Lung (tissue), 12 donors: Measurements from ENCODE around the gene CST4. TPM values are rescaled to one million over a fixed set of nuclear protein-coding genes. Genes with fewer than 3 reads are reported as not detected.

Experiments
- ATAC-seq: fragments of 200-7000 bp; cut with Tn5 transposase; one replicate; pipeline ENCODE4 v1.9.1; 2020; ENCODE audit warnings: moderate number of reproducible peaks; ENCODE audit not compliant: insufficient read depth, low FRiP score
- DNase-seq, 3 donors: peaks; one replicate each; pipeline ENCODE4 v3.0.0-alpha.2; 2013 to 2017
- H3K27ac ChIP-seq, 2 donors: one replicate each; pipeline ENCODE4 v1.5.1; 2013; ENCODE audit warnings: mild to moderate bottlenecking in 2 of 2, moderate library complexity in 2 of 2, control low read depth in 1 of 2, inconsistent platforms in 1 of 2, low read depth in 1 of 2, low read length in 1 of 2
- H3K27me3 ChIP-seq, 3 donors: one replicate each; pipeline ENCODE4 v1.5.1; 2013; ENCODE audit warnings: low read length in 2 of 3; ENCODE audit not compliant: control insufficient read depth in 3 of 3, insufficient read depth in 3 of 3
- H3K36me3 ChIP-seq, 4 donors: one replicate each; pipeline ENCODE4 v1.5.1; 2013; ENCODE audit warnings: low read length in 4 of 4, mild to moderate bottlenecking in 1 of 4, moderate library complexity in 1 of 4; ENCODE audit not compliant: control insufficient read depth in 4 of 4, insufficient read depth in 4 of 4
- H3K4me1 ChIP-seq, 5 donors: one replicate each; pipeline ENCODE4 v1.5.1; 2013; ENCODE audit warnings: low read length in 5 of 5, mild to moderate bottlenecking in 2 of 5, moderate library complexity in 1 of 5; ENCODE audit not compliant: control insufficient read depth in 5 of 5, insufficient read depth in 5 of 5
- H3K4me3 ChIP-seq: one replicate; pipeline ENCODE4 v1.5.1; 2013; ENCODE audit warnings: mild to moderate bottlenecking, control low read depth, moderate library complexity
- H3K9ac ChIP-seq, 2 donors: one replicate each; pipeline ENCODE4 v1.5.1; 2013; ENCODE audit warnings: low read length in 2 of 2, control low read depth in 1 of 2; ENCODE audit not compliant: insufficient read depth in 1 of 2
- H3K9me3 ChIP-seq, 4 donors: one replicate each; pipeline ENCODE4 v1.5.1; 2013; ENCODE audit warnings: low read length in 3 of 4, mild to moderate bottlenecking in 1 of 4, moderate library complexity in 1 of 4; ENCODE audit not compliant: control insufficient read depth in 4 of 4, insufficient read depth in 3 of 4
- CTCF ChIP-seq: IDR thresholded peaks from 2 replicates; pipeline ENCODE4 v1.5.1; 2012; ENCODE audit warnings: mild to moderate bottlenecking; ENCODE audit errors: control extremely low read depth, extremely low read depth
- WGBS, 2 donors: extraction: QIAGEN DNeasy Blood & Tissue Kit; methylation state at CpG; one replicate each; pipeline ENCODE4 v1.1.7; 2013; 5-methylcytosine and 5-hydroxymethylcytosine counted together
- polyA plus RNA-seq, 2 donors: library from polyadenylated mRNA; stranded (reverse); fragments of 200-250 nt; gene quantifications; one replicate each; pipeline ENCODE4 v1.2.1, GENCODE V29; 2013
- total RNA-seq, 2 donors: library from RNA; depleted of rRNA in 1 of 2; stranded (reverse); fragments of >200 nt in 1 of 2; gene quantifications; one replicate each; pipeline ENCODE4 v1.2.1, GENCODE V29; 2014 to 2021
- donor health status: control.
- donor health status: control.
- donor health status: Bipolar disorder and iron deficiency.
- donor health status: healthy.
- donor health status: DM: yes; HTN: yes; CAD: no.

Gene CST4
- total and polyA plus RNA-seq, 4 donors, result not detected

- DNase-seq (no peak), ATAC-seq (no peak)
- Histone ChIP-seq H3K27ac (no peak overlapping the region), H3K4me1 (peaks cover 0 to 31% (median 8%) of the 10 kb centered on the region in 5 donors), H3K36me3 (no peaks in the 10 kb centered on the region), H3K4me3 (no peak overlapping the region), H3K27me3 (no peaks in the 10 kb centered on the region), H3K9me3 (no peaks in the 10 kb centered on the region), H3K9ac (no peak overlapping the region)
- TF ChIP-seq CTCF, result no peak
- WGBS, 2 donors, result 80% methylated on average over 8 of the region's 8 CpGs
These were observed 31.6 kb downstream of the CST4 start for GRCh38 chr20:23657202-23657601.

DNA sequence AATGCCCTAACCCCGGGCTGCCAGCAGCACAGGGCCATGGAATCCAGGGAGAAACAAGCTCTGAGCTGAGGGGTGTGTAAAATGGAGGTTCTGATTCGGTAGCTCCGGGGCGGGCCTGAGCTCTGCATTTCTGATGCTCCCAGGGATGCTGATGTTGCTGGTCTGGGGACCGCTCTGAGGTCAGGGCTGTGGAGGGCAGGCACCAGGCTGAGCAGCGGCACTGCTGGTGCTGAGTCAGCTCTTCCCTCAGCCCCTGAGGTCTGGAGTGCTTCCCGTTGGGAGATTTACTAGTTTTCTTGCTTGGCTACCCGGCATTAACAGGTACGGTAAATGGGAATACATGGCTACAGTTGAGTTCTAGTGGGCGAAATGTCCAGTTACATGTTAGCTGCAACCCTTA, 32.5 kb downstream of the CST4 start:
- Histone ChIP-seq H3K36me3 (no peaks in the 10 kb centered on the region), H3K4me3 (no peak overlapping the region), H3K9me3 (no peaks in the 10 kb centered on the region), H3K9ac (no peak overlapping the region), H3K27me3 (no peaks in the 10 kb centered on the region), H3K27ac (peak overlapping the region in 1 of 2 donors; percentile 17), H3K4me1 (peaks cover 0 to 31% (median 8%) of the 10 kb centered on the region in 5 donors)
- DNase-seq, result no peak
- TF ChIP-seq CTCF, result no peak
- 62 to 63% methylated on average over 10 of the region's 10 CpGs for WGBS, 2 donors
- ATAC-seq, result peak; percentile 30

- TF ChIP-seq CTCF, result no peak
- no peaks in the 10 kb centered on the region for H3K36me3 ChIP-seq
- no peaks in the 10 kb centered on the region for H3K9me3 ChIP-seq
- H3K9ac ChIP-seq, result peak overlapping the region in 1 of 2 donors; percentile 13
- WGBS, 2 donors, result 17 to 18% methylated on average over 23 of the region's 23 CpGs
- ATAC-seq (peak; percentile 84), DNase-seq (peak; percentile 26 to 64 (median 43))
- no peak overlapping the region for H3K4me3 ChIP-seq
- peaks cover 0 to 31% (median 8%) of the 10 kb centered on the region in 5 donors for H3K4me1 ChIP-seq
- H3K27me3 ChIP-seq, result no peaks in the 10 kb centered on the region
- H3K27ac ChIP-seq, result peak overlapping the region; percentile 13 to 17
These were observed 33.2 kb downstream of the CST4 start for GRCh38 chr20:23655491-23656211.
